ENCODE measurements around the gene SNCG. TPM values are rescaled to one million over a fixed set of nuclear protein-coding genes. Genes with fewer than 3 reads are reported as not detected.
A peak's percentile ranks its signal among the peaks of the same experiment; 100 is the strongest.

Gene SNCG
- total RNA-seq, 1 experiment from 2014 or later = 1.6 TPM

DNA sequence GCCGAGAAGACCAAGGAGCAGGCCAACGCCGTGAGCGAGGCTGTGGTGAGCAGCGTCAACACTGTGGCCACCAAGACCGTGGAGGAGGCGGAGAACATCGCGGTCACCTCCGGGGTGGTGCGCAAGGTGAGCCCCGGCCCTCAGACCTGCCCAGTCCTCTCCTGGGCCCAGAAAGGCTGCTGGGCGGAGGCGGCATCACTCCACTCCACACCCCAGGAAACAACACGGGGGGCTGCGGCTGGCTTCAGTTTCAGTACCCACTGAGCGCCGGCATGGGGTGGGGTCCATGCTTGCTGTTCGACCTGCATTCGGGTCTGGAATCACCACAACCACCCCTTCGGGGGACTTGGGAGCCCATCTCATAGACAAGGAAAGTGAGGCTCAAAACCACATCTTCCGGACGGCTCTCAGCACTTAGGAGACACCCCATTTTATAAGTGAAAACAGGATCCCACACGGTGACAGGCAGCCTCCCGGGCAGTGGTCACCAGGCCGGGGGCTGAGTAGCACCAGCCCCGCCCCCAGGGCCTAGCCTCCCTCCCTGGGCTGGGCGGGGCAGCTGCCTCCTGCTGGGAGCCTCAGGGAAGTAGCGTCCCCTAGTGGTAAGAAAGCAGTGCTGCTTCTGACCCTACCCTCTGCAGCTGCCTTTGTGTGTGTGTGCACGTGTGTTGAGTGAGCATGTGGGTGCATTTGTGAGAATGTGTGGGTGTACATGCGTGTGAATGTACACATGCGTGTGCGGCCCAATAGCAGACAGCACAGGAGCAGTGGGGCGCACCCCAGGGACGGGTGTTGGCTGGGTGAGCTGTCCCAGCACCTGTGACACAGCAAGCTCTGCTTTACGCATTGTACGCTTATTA, 1.8 kb downstream of the SNCG start:
- DNase-seq (ENCODE audit: low read depth) = peak; percentile 47

DNA sequence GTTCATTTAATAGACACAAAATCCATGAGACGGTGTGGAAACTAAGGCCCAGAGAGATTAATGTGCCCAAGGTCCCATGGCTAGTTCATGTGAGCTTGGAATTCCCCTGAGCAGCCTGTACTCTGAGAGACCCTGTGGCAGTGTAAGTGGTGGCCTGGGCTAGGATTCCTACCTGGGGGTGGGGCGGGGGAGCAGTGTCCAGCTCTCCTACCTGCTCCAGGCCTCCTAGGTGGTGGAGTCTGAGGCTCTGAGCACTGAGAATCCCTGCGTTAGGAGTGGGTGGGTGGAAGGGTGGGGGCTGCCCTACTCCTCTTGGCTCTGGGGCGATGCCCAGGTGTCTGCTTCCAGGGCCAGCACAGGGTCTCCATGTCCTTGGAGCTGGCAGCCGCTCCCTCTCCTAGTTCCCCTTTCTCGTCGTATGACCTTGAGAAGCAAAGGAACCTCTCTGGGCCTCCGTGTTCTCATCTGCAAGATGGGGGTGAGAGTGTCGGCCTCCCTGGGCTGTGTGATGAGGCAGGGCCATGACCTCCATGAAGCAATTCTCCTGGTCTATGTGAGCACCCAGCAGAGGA, 2.5 kb downstream of the SNCG start:
- DNase-seq (ENCODE audit: low read depth) = no peak

- no peak for DNase-seq (ENCODE audit: low read depth)
These were observed 3.2 kb downstream of the SNCG start for GRCh38 chr10:86961481-86962091.

GRCh38 chr10:86962136-86962980, 4.0 kb downstream of the SNCG start:
- no peak for DNase-seq (ENCODE audit: low read depth)

DNA sequence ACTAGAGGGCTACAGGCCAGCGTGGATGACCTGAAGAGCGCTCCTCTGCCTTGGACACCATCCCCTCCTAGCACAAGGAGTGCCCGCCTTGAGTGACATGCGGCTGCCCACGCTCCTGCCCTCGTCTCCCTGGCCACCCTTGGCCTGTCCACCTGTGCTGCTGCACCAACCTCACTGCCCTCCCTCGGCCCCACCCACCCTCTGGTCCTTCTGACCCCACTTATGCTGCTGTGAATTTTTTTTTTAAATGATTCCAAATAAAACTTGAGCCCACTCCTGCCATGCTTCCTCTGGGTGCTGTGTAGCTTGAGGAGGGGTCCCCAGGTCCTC, 4.5 kb downstream of the SNCG start:
- no peak for DNase-seq (ENCODE audit: low read depth)

DNA sequence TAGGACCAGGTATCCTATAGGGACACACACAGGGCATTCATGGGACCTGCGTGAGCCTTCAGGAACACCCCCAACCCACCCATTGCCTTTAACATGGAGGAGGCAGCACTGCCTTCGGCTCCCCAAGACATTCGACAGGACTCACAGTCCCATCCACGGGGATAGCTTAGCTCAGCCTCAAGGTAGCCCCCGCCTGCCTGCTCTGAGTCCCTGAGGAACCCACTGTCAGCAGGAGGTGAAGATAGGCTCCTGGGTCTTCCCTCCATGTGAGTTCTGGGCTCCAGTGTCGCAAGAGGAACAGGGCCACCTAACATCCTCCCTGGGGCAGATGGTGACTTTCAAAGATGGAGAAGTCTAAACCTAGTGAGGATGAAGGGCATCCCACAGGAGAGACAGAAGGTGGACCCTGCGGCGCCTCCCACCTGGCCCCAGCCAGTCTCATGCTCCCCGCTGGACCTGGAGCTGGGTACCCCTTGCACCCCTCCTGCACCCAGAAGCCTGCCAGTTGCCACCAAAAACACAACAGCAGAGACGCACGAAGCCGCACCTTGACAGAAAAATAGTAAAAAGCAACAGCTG, 5.0 kb downstream of the SNCG start:
- no peak for DNase-seq (ENCODE audit: low read depth)

GRCh38 chr10:86964061-86964846, 5.9 kb downstream of the SNCG start:
- DNase-seq (ENCODE audit: low read depth) = no peak

DNA sequence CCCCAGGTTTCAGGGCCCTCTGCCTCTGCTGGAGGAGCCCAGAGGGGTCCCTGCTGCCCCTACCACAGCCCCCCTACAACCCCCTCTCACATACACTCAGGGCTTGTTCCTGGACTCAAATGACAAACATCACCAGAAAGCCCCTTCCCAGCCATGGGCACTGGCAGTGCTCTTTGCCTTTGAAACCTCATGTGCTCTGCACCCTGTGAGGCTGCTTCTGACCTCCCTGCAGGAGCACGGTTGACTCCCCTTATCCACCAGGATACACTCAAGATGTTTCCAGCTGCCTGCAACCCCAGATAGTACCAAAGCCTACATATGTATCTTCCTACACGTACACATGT, 6.4 kb downstream of the SNCG start:
- no peak for DNase-seq (ENCODE audit: low read depth)

DNA sequence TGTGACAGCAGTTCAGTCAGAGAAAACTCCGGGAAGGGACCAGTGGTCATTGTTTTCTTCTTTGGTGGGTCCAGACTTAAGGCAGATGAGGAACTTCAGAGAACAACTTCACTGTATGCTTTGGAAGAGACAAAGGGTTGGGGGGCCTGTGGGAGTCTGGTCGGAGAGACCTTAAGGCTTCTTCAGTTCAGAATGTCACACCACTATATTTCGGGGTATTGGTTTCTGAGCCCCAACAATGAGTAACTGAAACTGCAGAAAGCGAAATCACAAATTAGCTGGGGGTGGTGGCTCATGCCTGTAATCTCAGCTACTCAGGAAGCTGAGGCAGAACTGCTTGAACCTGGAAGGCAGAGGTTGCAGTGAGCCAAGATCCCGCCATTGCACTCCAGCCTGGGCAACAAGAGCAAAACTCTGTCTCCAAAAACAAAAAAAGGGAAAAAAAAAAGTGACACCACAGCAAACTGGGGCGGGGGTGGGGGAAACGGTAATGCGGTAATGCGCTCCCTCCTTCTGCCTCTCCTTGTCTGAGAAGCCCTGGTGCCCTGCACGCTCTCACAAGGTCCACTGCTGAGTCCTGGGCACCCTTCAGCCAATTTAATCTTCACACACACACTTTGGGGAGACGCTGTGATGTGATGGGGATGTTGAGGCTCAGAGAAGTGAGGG, 7.7 kb downstream of the SNCG start:
- no peak for DNase-seq (ENCODE audit: low read depth)

- no peak for DNase-seq (ENCODE audit: low read depth)
These were observed 9.1 kb downstream of the SNCG start for GRCh38 chr10:86967481-86967941.

DNA sequence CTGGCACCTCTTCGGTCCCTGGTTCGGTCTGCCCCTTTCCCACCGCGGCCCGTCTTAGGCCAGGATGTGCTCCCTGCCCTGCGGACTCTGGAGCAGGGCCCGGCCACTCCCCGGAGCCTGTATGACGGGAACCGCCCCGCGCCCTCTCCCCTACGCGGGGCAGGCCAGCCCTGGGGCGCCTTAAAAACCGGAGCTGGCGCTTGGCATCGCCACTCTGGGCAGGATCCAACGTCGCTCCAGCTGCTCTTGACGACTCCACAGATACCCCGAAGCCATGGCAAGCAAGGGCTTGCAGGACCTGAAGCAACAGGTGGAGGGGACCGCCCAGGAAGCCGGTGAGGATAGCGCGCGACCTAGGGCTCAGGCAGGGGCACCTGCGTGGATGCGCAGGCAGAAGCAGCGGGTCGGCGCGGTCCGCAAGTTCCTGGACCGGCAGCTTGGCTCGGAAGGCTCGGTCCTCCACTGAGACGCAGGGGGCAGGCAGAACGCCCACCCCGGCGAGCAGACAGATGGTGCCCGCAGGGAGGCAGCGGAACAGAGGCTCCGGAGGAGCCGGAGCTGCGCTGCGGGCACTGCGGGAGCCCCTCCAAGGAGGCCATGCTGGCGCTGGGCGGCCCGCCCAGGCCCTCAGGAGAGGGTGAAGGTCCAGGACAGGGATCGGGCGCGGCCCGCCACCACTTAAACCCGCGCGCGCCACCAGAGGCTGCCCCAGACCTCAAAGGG, 10.0 kb downstream of the SNCG start, which contains the start of gene ADIRF:
ADIRF (plus strand) TSS at position 212 of the 723 bp plus-strand sequence; CDS start at position 275, 63 bp downstream.
- DNase-seq (ENCODE audit: low read depth) = no peak

- no peak for DNase-seq (ENCODE audit: low read depth)
These were observed 10.6 kb downstream of the SNCG start for GRCh38 chr10:86968994-86969355.

- peak; percentile 16 for DNase-seq (ENCODE audit: low read depth)
These were observed 11.1 kb downstream of the SNCG start for GRCh38 chr10:86969421-86970041.

GRCh38 chr10:86970162-86970981, 12.0 kb downstream of the SNCG start:
- peak; percentile 84 for DNase-seq (ENCODE audit: low read depth)

GRCh38 chr10:86970982-86971231, 12.5 kb downstream of the SNCG start:
- no peak for DNase-seq (ENCODE audit: low read depth)

- peak; percentile 91 for DNase-seq (ENCODE audit: low read depth)
These were observed 13.0 kb downstream of the SNCG start for GRCh38 chr10:86971232-86971991.

DNA sequence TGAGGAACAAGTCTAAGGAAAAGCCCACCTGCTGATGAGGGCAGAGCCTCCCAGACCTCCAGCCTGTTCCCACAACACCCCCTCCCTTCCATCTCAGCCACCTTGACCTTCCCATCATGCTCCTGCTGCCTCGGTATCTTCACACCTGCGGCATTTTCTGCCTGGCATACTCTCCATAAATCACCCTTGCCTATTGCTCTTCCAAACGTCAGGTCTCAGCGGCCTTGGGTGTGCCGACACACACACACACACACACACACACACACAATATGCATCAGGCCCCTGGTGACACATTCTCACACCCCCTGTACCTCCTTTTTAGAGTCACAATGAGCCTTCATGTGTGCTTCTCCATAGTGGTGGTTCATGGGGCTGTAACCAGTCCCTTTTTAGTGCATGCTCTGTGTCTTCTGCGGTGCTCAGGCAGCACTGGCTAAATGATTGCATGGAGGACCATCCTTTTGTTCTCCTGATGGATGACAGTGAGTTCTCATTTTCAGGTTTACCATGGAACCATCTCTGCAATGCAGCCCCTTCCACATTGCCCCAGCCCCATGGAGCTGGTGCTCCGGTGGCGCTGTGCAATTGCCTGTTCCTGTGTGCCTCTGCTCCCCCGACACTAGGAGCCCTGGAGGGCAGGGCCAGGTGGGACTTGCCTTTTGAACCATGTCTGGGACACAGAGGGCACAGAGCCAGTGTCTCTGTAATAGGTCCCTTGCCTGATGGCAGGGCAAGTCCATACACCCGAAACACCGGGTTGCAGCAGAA, 14.4 kb downstream of the SNCG start:
- no peak for DNase-seq (ENCODE audit: low read depth)

Data from RPMI7951 (cell line).